Ascending aorta (tissue), 2 donors: ENCODE results near the gene GAS5. TPM values are rescaled to one million over a fixed set of nuclear protein-coding genes. Genes with fewer than 3 reads are reported as not detected.

Experiments used
- DNase-seq, 2 donors: peaks; one replicate each; pipeline ENCODE4 v3.0.0-alpha.2; 2019; ENCODE audit warnings: low spot score in 2 of 2
- H3K27ac ChIP-seq, 2 donors: fragments of 200-600 bp; sonication (generic); one replicate each; pipeline ENCODE4 v1.5.1; 2016 to 2017; ENCODE audit warnings: mild to moderate bottlenecking in 1 of 2
- H3K27me3 ChIP-seq: fragments of 200-600 bp; sonication (generic); one replicate; pipeline ENCODE4 v1.5.1; 2017
- H3K36me3 ChIP-seq, 2 donors: fragments of 200-600 bp; sonication (generic); one replicate each; pipeline ENCODE4 v1.5.1; 2016
- H3K4me1 ChIP-seq, 2 donors: fragments of 200-600 bp; sonication (generic); one replicate each; pipeline ENCODE4 v1.5.1; 2016 to 2017; ENCODE audit warnings: mild to moderate bottlenecking in 1 of 2
- H3K4me3 ChIP-seq, 2 donors: fragments of 200-600 bp; sonication (generic); one replicate each; pipeline ENCODE4 v1.5.1; 2016 to 2017; ENCODE audit warnings: mild to moderate bottlenecking in 1 of 2
- H3K9me3 ChIP-seq, 2 donors: fragments of 200-600 bp; sonication (generic); one replicate each; pipeline ENCODE4 v1.5.1; 2016
- intact Hi-C: fragments of 100-400 bp; cut with DNase I; formaldehyde crosslinking; loops from one replicate; pipeline ENCODE4 v1.15.1; 2023
- total RNA-seq: library from RNA; depleted of rRNA; stranded (reverse); fragments of >200 nt; gene quantifications from one replicate; pipeline ENCODE4 v1.1.0, GENCODE V29; 2016
- TF ChIP-seq, protein P1 (sequence below), 3 experiments: fragments of 200-600 bp in 2 of 3; fragments of 450-650 bp in 1 of 3; sonication (generic) in 2 of 3; IDR thresholded peaks; one replicate each; pipeline ENCODE4 v1.5.1; 2016 to 2019; ENCODE audit warnings: antibody characterized with exemption in 3 of 3, mild to moderate bottlenecking in 1 of 3, moderate library complexity in 1 of 3

GAS5 gene
- total RNA-seq, 1 donor from 2014 or later: 149 TPM

DNA sequence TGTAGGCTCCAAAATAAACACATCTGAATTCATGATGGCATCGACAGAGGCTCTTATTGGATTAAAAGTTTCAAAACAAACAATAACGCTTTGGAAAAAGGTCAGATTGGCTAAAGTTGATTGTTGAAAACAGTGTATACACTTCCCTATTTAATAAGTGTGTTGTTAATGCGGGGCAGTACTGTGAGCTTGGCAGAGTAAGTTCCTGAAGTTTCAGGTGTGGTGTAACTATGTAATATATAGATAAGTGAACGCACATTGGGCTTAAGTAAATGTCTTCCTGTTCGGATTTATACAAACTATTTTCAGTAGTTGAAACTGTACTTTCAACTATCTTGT, 1.2 kb upstream of the GAS5 start:
- H3K4me3 ChIP-seq: peak overlapping the region; percentile 85 to 97
- TF ChIP-seq, protein P1, sequence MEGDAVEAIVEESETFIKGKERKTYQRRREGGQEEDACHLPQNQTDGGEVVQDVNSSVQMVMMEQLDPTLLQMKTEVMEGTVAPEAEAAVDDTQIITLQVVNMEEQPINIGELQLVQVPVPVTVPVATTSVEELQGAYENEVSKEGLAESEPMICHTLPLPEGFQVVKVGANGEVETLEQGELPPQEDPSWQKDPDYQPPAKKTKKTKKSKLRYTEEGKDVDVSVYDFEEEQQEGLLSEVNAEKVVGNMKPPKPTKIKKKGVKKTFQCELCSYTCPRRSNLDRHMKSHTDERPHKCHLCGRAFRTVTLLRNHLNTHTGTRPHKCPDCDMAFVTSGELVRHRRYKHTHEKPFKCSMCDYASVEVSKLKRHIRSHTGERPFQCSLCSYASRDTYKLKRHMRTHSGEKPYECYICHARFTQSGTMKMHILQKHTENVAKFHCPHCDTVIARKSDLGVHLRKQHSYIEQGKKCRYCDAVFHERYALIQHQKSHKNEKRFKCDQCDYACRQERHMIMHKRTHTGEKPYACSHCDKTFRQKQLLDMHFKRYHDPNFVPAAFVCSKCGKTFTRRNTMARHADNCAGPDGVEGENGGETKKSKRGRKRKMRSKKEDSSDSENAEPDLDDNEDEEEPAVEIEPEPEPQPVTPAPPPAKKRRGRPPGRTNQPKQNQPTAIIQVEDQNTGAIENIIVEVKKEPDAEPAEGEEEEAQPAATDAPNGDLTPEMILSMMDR (IDR thresholded peaks at IDR 0.05): no peak
- H3K9me3 ChIP-seq: no peaks in the 10 kb centered on the region
- DNase-seq: no peak
- intact Hi-C loops: loop anchor here (2.0 to 10.0 kb wide), 5 partner anchors 154 to 1337 kb away; partner anchors contain the start of genes KIAA0040, MRPS14, RC3H1 and SUCO
- peaks cover 4 to 10% of the 10 kb centered on the region in 2 donors for H3K4me1 ChIP-seq
- H3K36me3 ChIP-seq: peaks cover 15 to 47% of the 10 kb centered on the region in 2 donors
- H3K27ac ChIP-seq: peak overlapping the region; percentile 93 to 99
- no peaks in the 10 kb centered on the region for H3K27me3 ChIP-seq

- Histone ChIP-seq H3K27me3 (no peaks in the 10 kb centered on the region), H3K36me3 (peaks cover 21 to 52% of the 10 kb centered on the region in 2 donors), H3K9me3 (no peaks in the 10 kb centered on the region), H3K4me3 (peak within 1 kb of the TSS; percentile 85 to 97), H3K27ac (peak within 1 kb of the TSS; percentile 93 to 99), H3K4me1 (peaks cover 4 to 10% of the 10 kb centered on the region in 2 donors)
- intact Hi-C loops: loop anchor here (1.0 to 10.0 kb wide), 7 partner anchors 44 to 1336 kb away; partner anchors contain the start of genes CACYBP, CENPL, DARS2 and KIAA0040
- peak; percentile 43 to 88 for DNase-seq
- TF ChIP-seq, protein P1 (IDR thresholded peaks at IDR 0.05): no peak
Measured at GRCh38 chr1:173868266-173869020, 654 bp upstream of the GAS5 start, which contains the start of gene ZBTB37. Gene ZBTB37 (plus strand): TSS chr1:173868380. CDS start chr1:173870226, 1,846 bp downstream.

DNA sequence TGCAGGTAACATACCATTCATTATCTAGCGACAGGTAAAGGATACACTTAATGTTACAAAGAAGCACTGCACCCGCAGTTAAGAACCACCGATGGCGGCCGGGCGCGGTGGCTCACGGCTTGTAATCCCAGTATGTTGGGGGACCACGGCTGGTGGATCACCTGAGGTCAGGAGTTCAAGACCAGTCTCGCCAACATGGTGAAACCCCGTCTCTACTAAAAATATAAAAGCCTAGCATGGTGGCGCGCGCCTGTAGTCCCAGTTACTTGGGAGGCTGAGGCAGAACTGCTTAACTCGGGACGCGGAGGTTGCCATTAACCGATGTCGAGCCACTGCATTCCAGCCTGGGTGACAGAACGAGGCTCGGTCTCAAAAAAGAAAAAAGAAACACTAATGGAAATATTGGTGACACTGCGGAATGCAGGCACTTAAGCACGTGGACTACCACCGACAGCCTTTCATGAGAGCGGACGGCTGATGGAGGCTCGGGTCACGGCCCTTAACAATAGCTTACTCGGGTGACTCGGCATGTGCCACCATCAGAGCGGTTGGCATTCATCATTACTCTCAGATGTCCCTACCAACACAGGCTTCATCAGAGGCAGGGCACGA, 542 bp downstream of the GAS5 start:
- Histone ChIP-seq H3K27ac (peak overlapping the region; percentile 93 to 99), H3K27me3 (no peaks in the 10 kb centered on the region), H3K9me3 (no peaks in the 10 kb centered on the region), H3K36me3 (peaks cover 31 to 58% of the 10 kb centered on the region in 2 donors), H3K4me1 (peaks cover 4 to 10% of the 10 kb centered on the region in 2 donors), H3K4me3 (peak overlapping the region; percentile 85 to 97)
- TF ChIP-seq, protein P1 (IDR thresholded peaks at IDR 0.05): no peak
- no peak for DNase-seq
- intact Hi-C loops: loop anchor here (1.0 to 10.0 kb wide), 5 partner anchors 292 to 1335 kb away; partner anchors contain the start of genes KIAA0040, MRPS14, PRDX6 and RABGAP1L

DNA sequence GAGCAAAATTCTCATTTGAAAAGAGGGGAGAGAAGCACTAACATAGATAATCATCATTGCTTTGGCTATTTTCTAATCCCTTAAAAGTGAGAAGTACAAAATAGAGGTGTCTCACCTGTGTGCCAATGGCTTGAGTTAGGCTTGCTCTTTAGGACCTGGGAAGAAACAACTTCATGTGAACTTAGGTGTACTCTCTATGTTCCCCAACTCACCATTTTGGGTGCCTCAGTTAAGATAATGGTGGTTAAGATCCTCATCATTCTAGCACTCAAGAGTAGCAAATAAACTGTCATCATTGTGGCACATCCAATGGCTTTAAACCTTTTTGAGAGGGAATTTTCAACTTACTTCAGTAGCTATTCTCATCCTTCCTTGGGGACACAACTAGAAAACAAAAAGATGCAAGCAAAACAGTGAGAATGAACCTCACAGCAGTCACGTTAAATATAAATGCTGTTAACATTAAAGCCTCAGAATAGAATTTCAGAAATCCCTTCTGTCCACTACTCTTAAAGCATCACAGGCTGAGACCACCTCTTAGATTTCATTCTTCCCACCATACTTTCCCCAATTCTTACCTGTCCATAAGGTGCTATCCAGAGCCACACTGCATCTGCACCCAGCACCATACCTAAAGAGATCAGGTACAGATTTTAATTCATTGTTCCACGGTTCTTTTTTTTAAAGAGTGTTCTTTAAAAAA, 1.2 kb downstream of the GAS5 start:
- Histone ChIP-seq H3K27me3 (no peaks in the 10 kb centered on the region), H3K36me3 (peaks cover 32 to 62% of the 10 kb centered on the region in 2 donors), H3K27ac (peak overlapping the region; percentile 93 to 99), H3K4me1 (peaks cover 4 to 10% of the 10 kb centered on the region in 2 donors), H3K4me3 (peak overlapping the region; percentile 85 to 97), H3K9me3 (no peaks in the 10 kb centered on the region)
- no peak for DNase-seq
- intact Hi-C loops: loop anchor here (1.0 to 10.0 kb wide), 5 partner anchors 292 to 1334 kb away; partner anchors contain the start of genes KIAA0040, MRPS14, PRDX6 and RABGAP1L
- TF ChIP-seq, protein P1 (IDR thresholded peaks at IDR 0.05): no peak

- Histone ChIP-seq H3K27me3 (no peaks in the 10 kb centered on the region), H3K4me3 (peak overlapping the region in 1 of 2 donors; percentile 85), H3K4me1 (peaks cover 4 to 10% of the 10 kb centered on the region in 2 donors), H3K9me3 (no peaks in the 10 kb centered on the region), H3K27ac (no peak overlapping the region), H3K36me3 (peaks cover 35 to 60% of the 10 kb centered on the region in 2 donors)
- no peak for DNase-seq
- intact Hi-C loops: loop anchor here (2.0 to 10.0 kb wide), 4 partner anchors 293 to 1333 kb away; partner anchors contain the start of genes KIAA0040, MRPS14, RABGAP1L and SUCO
- TF ChIP-seq, protein P1 (IDR thresholded peaks at IDR 0.05): no peak
Measured at GRCh38 chr1:173865468-173866164, 2.2 kb downstream of the GAS5 start.
